T-cell (primary cell): ENCODE measurements around the gene DACT2. TPM values are rescaled to one million over a fixed set of nuclear protein-coding genes. Genes with fewer than 3 reads are reported as not detected.

Experiments
- ATAC-seq, 4 experiments: fragments of 200-7000 bp in 3 of 4; fragments of 150-1000 bp in 1 of 4; cut with Tn5 transposase; replicated peaks in 1 of 4; 1 replicate in 3 of 4; 2 replicates in 1 of 4; pipeline ENCODE4 v1.10.0; 2021; ENCODE audit warnings: moderate library complexity in 3 of 4, mild to moderate bottlenecking in 2 of 4, moderate number of reproducible peaks in 1 of 4
- CTCF ChIA-PET, 2 donors: fragments of 300-600 bp; sonication (Branson Sonifier 250); formaldehyde crosslinking; loops; one replicate each; lab custom pipeline; 2022; ENCODE audit warnings: antibody characterized with exemption in 2 of 2; lab: Charles Lee
- POLR2A ChIA-PET, 2 donors: fragments of 300-600 bp; sonication (Branson Sonifier 250); formaldehyde crosslinking; loops; one replicate each; lab custom pipeline; 2022; ENCODE audit warnings: antibody characterized with exemption in 2 of 2; lab: Charles Lee
- DNase-seq, 35 experiments: peaks; one replicate each; pipeline versions ENCODE4 v3.0.0 to v3.0.0-alpha.2; 2013 to 2023
- H3K27ac ChIP-seq: one replicate; pipeline ENCODE4 v1.5.1; 2013; ENCODE audit warnings: low read length
- H3K27me3 ChIP-seq, 2 experiments: replicated peaks in 1 of 2; 1 replicate in 1 of 2; 2 replicates in 1 of 2; pipeline versions ENCODE4 v1.6.1 to v1.7.0; 2013; ENCODE audit warnings: low read length in 1 of 2, mixed read lengths in 1 of 2; ENCODE audit not compliant: control insufficient read depth in 2 of 2, insufficient read depth in 2 of 2; ENCODE audit errors: extremely low read depth in 1 of 2
- H3K36me3 ChIP-seq, 2 donors: 1 replicate in 1 of 2; 2 replicates in 1 of 2; pipeline versions ENCODE4 v1.6.1 to v1.7.0; 2013; ENCODE audit warnings: low read length in 1 of 2; ENCODE audit not compliant: control insufficient read depth in 2 of 2, insufficient read depth in 1 of 2; ENCODE audit errors: extremely low read depth in 1 of 2
- H3K4me1 ChIP-seq, 2 experiments: 1 replicate in 1 of 2; 2 replicates in 1 of 2; pipeline versions ENCODE4 v1.6.1 to v1.7.0; 2013; ENCODE audit warnings: low read length in 2 of 2, mixed read lengths in 1 of 2; ENCODE audit not compliant: insufficient read depth in 2 of 2, control insufficient read depth in 1 of 2; ENCODE audit errors: extremely low read depth in 1 of 2
- H3K4me3 ChIP-seq, 2 donors: 1 replicate in 1 of 2; 2 replicates in 1 of 2; pipeline versions ENCODE4 v1.5.1 to v1.7.0; 2013; ENCODE audit warnings: mild to moderate bottlenecking in 2 of 2, low read length in 1 of 2, moderate library complexity in 1 of 2; ENCODE audit not compliant: control insufficient read depth in 1 of 2; ENCODE audit errors: extremely low read depth in 1 of 2
- H3K9me3 ChIP-seq: 2 replicates; pipeline ENCODE4 v1.7.0; 2013
- H3K27ac Mint-ChIP-seq, 2 donors: one replicate each; pipeline ENCODE4 v1.8.0; 2020 to 2021; ENCODE audit warnings: mild to moderate bottlenecking in 2 of 2, mixed read lengths in 2 of 2
- H3K27me3 Mint-ChIP-seq, 2 donors: one replicate each; pipeline ENCODE4 v1.8.0; 2021 to 2022; ENCODE audit warnings: mixed read lengths in 2 of 2
- H3K36me3 Mint-ChIP-seq: one replicate; pipeline ENCODE4 v1.8.0; 2021; ENCODE audit warnings: mixed read lengths
- H3K4me1 Mint-ChIP-seq, 3 donors: one replicate each; pipeline ENCODE4 v1.8.0; 2020 to 2022; ENCODE audit warnings: mixed read lengths in 3 of 3, mild to moderate bottlenecking in 1 of 3
- H3K4me3 Mint-ChIP-seq, 3 donors: one replicate each; pipeline ENCODE4 v1.8.0; 2020 to 2022; ENCODE audit warnings: mild to moderate bottlenecking in 3 of 3, mixed read lengths in 3 of 3, moderate library complexity in 3 of 3
- H3K9me3 Mint-ChIP-seq, 3 donors: one replicate each; pipeline ENCODE4 v1.8.0; 2020 to 2022; ENCODE audit warnings: mixed read lengths in 3 of 3
- WGBS: methylation state at CpG from one replicate; pipeline ENCODE4 v1.1.5; 2013; ENCODE audit warnings: missing lambda C conversion rate; ENCODE audit not compliant: insufficient coverage; 5-methylcytosine and 5-hydroxymethylcytosine counted together
- total RNA-seq, 35 experiments: library from RNA in 6 of 35; stranded (reverse) in 6 of 35; fragments of 120-200 nt in 1 of 35; gene quantifications; one replicate each; pipeline versions ENCODE4 v1.2.1 to v1.2.4 and lab custom pipeline; 2013 to 2026

Gene DACT2
- total RNA-seq, 5 donors from 2014 or later (not counting 1 experiment from before 2014, with no cell fraction given), result not detected

DNA sequence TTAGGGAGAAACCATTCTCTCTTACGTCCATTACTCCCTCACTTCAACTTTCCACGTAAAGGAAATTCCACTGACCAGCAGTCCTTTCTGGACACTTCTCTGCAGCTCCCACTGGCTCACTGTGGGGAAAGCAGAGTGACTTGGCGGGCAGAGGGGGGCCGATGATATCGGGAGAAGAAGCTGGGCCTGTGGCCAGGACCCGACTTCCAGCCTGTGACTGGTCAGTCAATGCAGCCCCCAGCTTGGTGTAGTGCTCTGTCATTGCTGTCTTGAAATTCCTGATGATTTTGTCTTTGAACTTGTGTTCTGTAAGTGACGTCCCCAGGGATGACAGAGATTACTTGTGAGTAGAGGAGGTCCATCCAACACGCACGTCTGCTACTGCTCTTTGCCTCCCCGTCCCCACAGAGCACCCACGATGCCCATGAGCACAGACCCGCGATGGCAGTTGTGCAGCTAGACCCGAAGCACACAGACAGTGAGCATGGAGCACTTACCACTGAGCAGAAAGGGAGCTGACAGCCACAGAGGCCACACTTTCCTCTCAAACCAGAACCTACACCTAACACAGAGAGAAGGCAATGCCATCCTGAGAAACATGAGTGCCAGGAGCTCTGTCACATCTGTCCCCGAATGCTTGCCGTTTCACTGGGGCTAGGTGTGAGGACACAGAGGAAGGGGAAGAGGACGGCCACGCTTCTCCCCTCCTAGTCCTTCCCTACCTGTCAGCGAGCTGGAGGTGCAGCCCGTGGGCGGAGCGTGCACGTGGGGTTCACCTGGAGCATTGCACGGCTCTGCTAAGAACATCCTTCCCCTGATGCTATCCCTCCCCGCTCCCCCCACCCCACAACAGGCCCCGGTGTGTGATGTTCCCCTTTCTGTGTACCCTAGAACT lies 25.7 kb downstream of the DACT2 start:
- Histone ChIP-seq H3K4me1 (no peaks in the 10 kb centered on the region), H3K27me3 (peaks cover 0 to 17% of the 10 kb centered on the region in 2 experiments), H3K27ac (no peak overlapping the region), H3K4me3 (no peak overlapping the region), H3K36me3 (no peaks in the 10 kb centered on the region), H3K9me3 (no peaks in the 10 kb centered on the region)
- 77% methylated on average over 19 of the region's 26 CpGs for WGBS
- ATAC-seq (no peak), DNase-seq (no peak)
- peaks cover 7 to 11% of the 10 kb centered on the region in 2 donors for H3K27me3 Mint-ChIP-seq
- H3K27ac Mint-ChIP-seq, result no peak overlapping the region
- CTCF ChIA-PET, result no interaction called here
- no peaks in the 10 kb centered on the region for H3K36me3 Mint-ChIP-seq
- no peak overlapping the region for H3K4me3 Mint-ChIP-seq
- no peaks in the 10 kb centered on the region for H3K4me1 Mint-ChIP-seq
- POLR2A ChIA-PET, result no interaction called here
- peaks cover 0 to 3% (median 0%) of the 10 kb centered on the region in 3 donors for H3K9me3 Mint-ChIP-seq

- Mint-ChIP-seq H3K4me3 (no peak overlapping the region), H3K9me3 (peaks cover 0 to 3% (median 0%) of the 10 kb centered on the region in 3 donors), H3K4me1 (peaks cover 0 to 3% (median 0%) of the 10 kb centered on the region in 3 donors), H3K36me3 (no peaks in the 10 kb centered on the region), H3K27ac (no peak overlapping the region), H3K27me3 (peaks cover 7 to 11% of the 10 kb centered on the region in 2 donors)
- no peak overlapping the region for H3K27ac ChIP-seq
- no peaks in the 10 kb centered on the region for H3K36me3 ChIP-seq
- ATAC-seq (no peak), DNase-seq (no peak)
- no peaks in the 10 kb centered on the region for H3K9me3 ChIP-seq
- no CpG with 5 or more reads among the region's 4 CpGs for WGBS
- H3K27me3 ChIP-seq, result peaks cover 0 to 17% of the 10 kb centered on the region in 2 experiments
- H3K4me3 ChIP-seq, result no peak overlapping the region
- ChIA-PET POLR2A (no interaction called here), CTCF (no interaction called here)
- H3K4me1 ChIP-seq, result no peaks in the 10 kb centered on the region
Measured at GRCh38 chr6:168292826-168293225, 26.8 kb downstream of the DACT2 start.

GRCh38 chr6:168291450-168291849 lies 28.1 kb downstream of the DACT2 start:
- peaks cover 0 to 17% of the 10 kb centered on the region in 2 experiments for H3K27me3 ChIP-seq
- Mint-ChIP-seq H3K27me3 (peaks cover 7 to 8% of the 10 kb centered on the region in 2 donors), H3K9me3 (peaks cover 0 to 3% (median 0%) of the 10 kb centered on the region in 3 donors), H3K4me1 (peaks cover 0 to 3% (median 0%) of the 10 kb centered on the region in 3 donors), H3K4me3 (no peak overlapping the region), H3K27ac (no peak overlapping the region), H3K36me3 (no peaks in the 10 kb centered on the region)
- no peak for DNase-seq
- H3K27ac ChIP-seq, result no peak overlapping the region
- no peak overlapping the region for H3K4me3 ChIP-seq
- H3K36me3 ChIP-seq, result no peaks in the 10 kb centered on the region
- 100% methylated on average over 1 of the region's 2 CpGs for WGBS
- ChIA-PET POLR2A (no interaction called here), CTCF (no interaction called here)
- no peaks in the 10 kb centered on the region for H3K9me3 ChIP-seq
- H3K4me1 ChIP-seq, result no peaks in the 10 kb centered on the region
- no peak for ATAC-seq

GRCh38 chr6:168290095-168290494 lies 29.5 kb downstream of the DACT2 start:
- H3K4me1 Mint-ChIP-seq, result peaks cover 0 to 3% (median 0%) of the 10 kb centered on the region in 3 donors
- H3K36me3 ChIP-seq, result no peaks in the 10 kb centered on the region
- ATAC-seq (no peak), DNase-seq (no peak)
- no peak overlapping the region for H3K4me3 Mint-ChIP-seq
- peaks cover 0 to 17% of the 10 kb centered on the region in 2 experiments for H3K27me3 ChIP-seq
- no peak overlapping the region for H3K27ac ChIP-seq
- ChIA-PET CTCF (no interaction called here), POLR2A (interaction anchor here in 1 of 2 donors (0.6 kb wide), 1 partner anchor 167 kb away, joined by 3 read pairs; no protein-coding TSS in a partner anchor)
- no peak overlapping the region for H3K4me3 ChIP-seq
- H3K27me3 Mint-ChIP-seq, result peaks cover 3% of the 10 kb centered on the region in 2 donors
- no peaks in the 10 kb centered on the region for H3K9me3 Mint-ChIP-seq
- H3K27ac Mint-ChIP-seq, result no peak overlapping the region
- no peaks in the 10 kb centered on the region for H3K4me1 ChIP-seq
- H3K9me3 ChIP-seq, result no peaks in the 10 kb centered on the region
- 67% methylated on average over 1 of the region's 1 CpG for WGBS
- H3K36me3 Mint-ChIP-seq, result no peaks in the 10 kb centered on the region

- no peaks in the 10 kb centered on the region for H3K4me1 ChIP-seq
- no peak overlapping the region for H3K27ac ChIP-seq
- H3K4me3 Mint-ChIP-seq, result no peak overlapping the region
- ATAC-seq (no peak), DNase-seq (no peak)
- POLR2A ChIA-PET, result interaction anchor here in 1 of 2 donors (0.6 kb wide), 1 partner anchor 168 kb away, joined by 3 read pairs; no protein-coding TSS in a partner anchor
- CTCF ChIA-PET, result no interaction called here
- H3K9me3 Mint-ChIP-seq, result no peaks in the 10 kb centered on the region
- no peak overlapping the region for H3K4me3 ChIP-seq
- H3K27ac Mint-ChIP-seq, result no peak overlapping the region
- 94% methylated on average over 3 of the region's 3 CpGs for WGBS
- H3K9me3 ChIP-seq, result no peaks in the 10 kb centered on the region
- H3K27me3 Mint-ChIP-seq, result peaks cover 0 to 4% of the 10 kb centered on the region in 2 donors
- no peaks in the 10 kb centered on the region for H3K36me3 ChIP-seq
- peaks cover 0 to 15% of the 10 kb centered on the region in 2 experiments for H3K27me3 ChIP-seq
- peaks cover 0 to 3% (median 0%) of the 10 kb centered on the region in 3 donors for H3K4me1 Mint-ChIP-seq
- no peaks in the 10 kb centered on the region for H3K36me3 Mint-ChIP-seq
Measured at GRCh38 chr6:168289571-168289962, 30.0 kb downstream of the DACT2 start.

DNA sequence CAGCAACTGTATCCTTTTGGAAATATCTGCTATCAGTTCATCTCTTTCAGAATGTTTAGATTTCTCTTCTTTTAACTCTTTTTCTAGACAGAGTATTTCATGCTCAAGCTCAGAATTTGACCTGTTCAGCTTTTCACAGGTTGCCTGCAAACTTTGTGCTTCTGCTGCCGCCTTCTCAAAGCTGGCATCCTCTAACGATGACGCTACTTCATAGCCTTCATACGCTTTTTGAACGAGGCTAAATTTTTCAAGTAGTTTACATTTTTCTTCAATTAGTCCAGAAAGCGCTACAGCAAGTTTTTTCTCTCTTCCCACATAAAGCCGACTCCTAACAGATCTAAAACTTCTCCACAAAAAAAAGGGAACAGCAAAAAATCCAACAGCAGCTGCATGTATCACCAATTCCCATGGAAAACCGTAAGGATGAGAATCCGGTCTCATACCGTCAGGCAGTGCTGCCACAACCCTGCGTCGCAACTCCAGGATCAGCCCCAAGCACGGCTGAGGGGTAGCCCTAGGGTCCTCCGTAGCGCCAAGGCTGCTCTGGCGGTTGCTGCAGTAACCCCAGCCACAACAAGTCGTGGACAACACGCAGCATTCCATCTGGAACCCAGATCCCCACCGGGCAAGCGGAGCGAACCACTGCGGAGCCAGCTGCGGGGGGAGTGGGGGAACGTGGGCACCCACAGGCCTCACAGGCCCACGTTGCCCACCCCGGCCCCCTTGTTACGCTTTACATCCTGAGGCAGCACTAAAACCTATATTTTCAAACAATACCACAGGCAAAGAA lies 30.6 kb downstream of the DACT2 start:
- DNase-seq, result no peak
- Histone ChIP-seq H3K36me3 (no peaks in the 10 kb centered on the region), H3K27ac (no peak overlapping the region), H3K9me3 (no peaks in the 10 kb centered on the region), H3K4me1 (no peaks in the 10 kb centered on the region), H3K4me3 (no peak overlapping the region), H3K27me3 (peaks cover 0 to 13% of the 10 kb centered on the region in 2 experiments)
- Mint-ChIP-seq H3K4me1 (peaks cover 0 to 3% (median 0%) of the 10 kb centered on the region in 3 donors), H3K9me3 (no peaks in the 10 kb centered on the region), H3K27ac (no peak overlapping the region), H3K4me3 (no peak overlapping the region), H3K27me3 (peaks cover 0 to 6% of the 10 kb centered on the region in 2 donors), H3K36me3 (no peaks in the 10 kb centered on the region)
- ATAC-seq, result no peak
- POLR2A ChIA-PET, result no interaction called here
- WGBS, result 89% methylated on average over 25 of the region's 27 CpGs
- CTCF ChIA-PET, result no interaction called here
